Endothelial cell of umbilical vein (primary cell): Measurements from ENCODE around the gene CRYBG3. TPM values are rescaled to one million over a fixed set of nuclear protein-coding genes. Genes with fewer than 3 reads are reported as not detected.

Source experiments
- BruUV-seq: library from RNA; stranded (reverse); fragments of 400-500 nt; replicated peaks from 2 replicates; lab custom pipeline; 2021; lab: Mats Ljungman, UMichigan
- CTCF ChIA-PET: fragments of 300-600, 350-600 bp; sonication (Branson Sonifier 250); formaldehyde crosslinking; loops from one replicate; lab custom pipeline; 2021; ENCODE audit warnings: antibody characterized with exemption, inconsistent platforms; lab: Charles Lee
- POLR2A ChIA-PET: fragments of 300-600, 350-600 bp; sonication (Branson Sonifier 250); formaldehyde crosslinking; loops from one replicate; lab custom pipeline; 2021; ENCODE audit warnings: antibody characterized with exemption, inconsistent platforms; lab: Charles Lee
- DNase-seq: peaks from one replicate; pipeline ENCODE4 v3.0.0-alpha.2; 2011; ENCODE audit warnings: low read depth, low spot score
- FAIRE-seq: peaks from 2 replicates; lab custom pipeline; 2011; peaks lifted over from hg19 to GRCh38; lab: Jason Lieb, UNC
- H2AFZ ChIP-seq: 2 replicates; pipeline ENCODE4 v1.6.0; 2012; ENCODE audit warnings: low read depth, low read length, control low read depth, inconsistent platforms
- H3K27ac ChIP-seq: 2 replicates; pipeline ENCODE4 v1.5.1; 2011; ENCODE audit warnings: low read depth, mild to moderate bottlenecking, control low read depth, low read length, moderate library complexity; ENCODE audit not compliant: insufficient read depth
- H3K27me3 ChIP-seq, 2 experiments: 2 replicates each; pipeline versions ENCODE4 v1.6.0 to v1.6.1; 2011; ENCODE audit warnings: low read length in 2 of 2, mixed read lengths in 1 of 2; ENCODE audit not compliant: control insufficient read depth in 2 of 2, insufficient read depth in 2 of 2
- H3K36me3 ChIP-seq, 2 experiments: 2 replicates in 1 of 2; 3 replicates in 1 of 2; pipeline ENCODE4 v1.5.1; 2011; ENCODE audit warnings: low read length in 2 of 2, mild to moderate bottlenecking in 1 of 2, moderate library complexity in 1 of 2; ENCODE audit not compliant: control insufficient read depth in 2 of 2, insufficient read depth in 2 of 2; ENCODE audit errors: extremely low read depth in 1 of 2
- H3K4me1 ChIP-seq: 3 replicates; pipeline ENCODE4 v1.5.1; 2011; ENCODE audit warnings: mild to moderate bottlenecking, low read length; ENCODE audit not compliant: control insufficient read depth, insufficient read depth; ENCODE audit errors: extremely low read depth
- H3K4me2 ChIP-seq: 2 replicates; pipeline ENCODE4 v1.6.1; 2011; ENCODE audit warnings: low read length, control low read depth, mixed read lengths; ENCODE audit not compliant: insufficient read depth
- H3K4me3 ChIP-seq, 3 experiments: fragments of 200-600 bp in 1 of 3; sonication (generic), shearing (Covaris generic) in 1 of 3; replicated peaks in 1 of 3; 2 replicates each; pipeline ENCODE4 v1.5.1; 2011 to 2016; ENCODE audit warnings: control low read depth in 3 of 3, low read length in 3 of 3, mild to moderate bottlenecking in 2 of 3, inconsistent platforms in 1 of 3, low read depth in 1 of 3, moderate library complexity in 1 of 3; ENCODE audit not compliant: insufficient read depth in 1 of 3
- H3K79me2 ChIP-seq: 2 replicates; pipeline ENCODE4 v1.6.0; 2012; ENCODE audit warnings: low read length, inconsistent platforms; ENCODE audit not compliant: control insufficient read depth, insufficient read depth
- H3K9ac ChIP-seq: replicated peaks from 2 replicates; pipeline ENCODE3; 2011; ENCODE audit warnings: low read length, control low read depth; ENCODE audit not compliant: insufficient read depth; ENCODE audit errors: extremely low read depth
- H3K9me1 ChIP-seq: replicated peaks from 3 replicates; pipeline ENCODE4 v1.6.0; 2011; ENCODE audit warnings: mild to moderate bottlenecking, low read length; ENCODE audit not compliant: control insufficient read depth, insufficient read depth; ENCODE audit errors: extremely low read depth
- H3K9me3 ChIP-seq: replicated peaks from 2 replicates; pipeline ENCODE4 v1.5.1; 2012; ENCODE audit warnings: low read length, inconsistent platforms; ENCODE audit not compliant: control insufficient read depth, insufficient read depth
- H4K20me1 ChIP-seq: replicated peaks from 2 replicates; pipeline ENCODE3; 2011; ENCODE audit warnings: mild to moderate bottlenecking, low read length; ENCODE audit not compliant: control insufficient read depth, insufficient read depth; ENCODE audit errors: extremely low read depth
- FOS ChIP-seq: IDR thresholded peaks from 2 replicates; pipeline ENCODE4 v1.6.1; 2011; ENCODE audit warnings: mild to moderate bottlenecking, low read length, moderate library complexity, borderline replicate concordance; ENCODE audit not compliant: insufficient read depth
- GATA2 ChIP-seq: IDR thresholded peaks from 2 replicates; pipeline ENCODE4 v1.7.0; 2011; ENCODE audit warnings: low read depth, mild to moderate bottlenecking, moderate library complexity, mixed read lengths, low read length; ENCODE audit not compliant: insufficient read length, insufficient read depth
- JUN ChIP-seq: IDR thresholded peaks from 2 replicates; pipeline ENCODE4 v1.6.1; 2011; ENCODE audit warnings: borderline replicate concordance, low read depth; ENCODE audit not compliant: insufficient read length, insufficient read depth
- MYC ChIP-seq: IDR thresholded peaks from one replicate; pipeline ENCODE4 v1.6.1; 2011; ENCODE audit warnings: mild to moderate bottlenecking, low read depth, low read length
- POLR2A ChIP-seq: IDR thresholded peaks from 2 replicates; pipeline ENCODE4 v1.6.1; 2012; ENCODE audit warnings: low read depth, mild to moderate bottlenecking, control low read depth, low read length
- POLR2AphosphoS5 ChIP-seq: IDR thresholded peaks from 2 replicates; pipeline ENCODE4 v1.6.1; 2012; ENCODE audit warnings: low read depth, mild to moderate bottlenecking, control low read depth, low read length, moderate library complexity; ENCODE audit not compliant: insufficient read depth
- dilution Hi-C: fragments of 300-500 bp; cut with MboI; formaldehyde crosslinking; loops from one replicate; pipeline ENCODE4 v1.15.0; 2019; ENCODE audit warnings: low sequenced_read_pairs; ENCODE audit not compliant: extremely low pct_ligation_motif_present
- intact Hi-C: fragments of 100-400 bp; cut with micrococcal nuclease; formaldehyde crosslinking; loops from one replicate; pipeline ENCODE4 v1.10.0; 2022
- polyA plus RNA-seq, 4 experiments: library from polyadenylated mRNA; depleted of rRNA in 3 of 4; stranded (reverse) in 3 of 4; unstranded in 1 of 4; fragments of >200 nt; gene quantifications; 2 replicates each; pipeline versions ENCODE4 v1.2.1 to v1.2.3, GENCODE V29; 2011 to 2012; ENCODE audit warnings: missing spikeins in 1 of 4
- total RNA-seq: library from RNA; stranded (reverse); gene quantifications from 2 replicates; pipeline ENCODE4 v1.2.3, GENCODE V29; 2021
- TF ChIP-seq, protein P1 (sequence below): IDR thresholded peaks from 2 replicates; pipeline ENCODE4 v1.6.1; 2011; ENCODE audit not compliant: insufficient read depth, insufficient read length

CRYBG3 gene
- total and polyA plus RNA-seq, 2 donors (not counting 3 experiments of a cell fraction or from before 2014, with no cell fraction given): 2.8 to 15.0 TPM

DNA sequence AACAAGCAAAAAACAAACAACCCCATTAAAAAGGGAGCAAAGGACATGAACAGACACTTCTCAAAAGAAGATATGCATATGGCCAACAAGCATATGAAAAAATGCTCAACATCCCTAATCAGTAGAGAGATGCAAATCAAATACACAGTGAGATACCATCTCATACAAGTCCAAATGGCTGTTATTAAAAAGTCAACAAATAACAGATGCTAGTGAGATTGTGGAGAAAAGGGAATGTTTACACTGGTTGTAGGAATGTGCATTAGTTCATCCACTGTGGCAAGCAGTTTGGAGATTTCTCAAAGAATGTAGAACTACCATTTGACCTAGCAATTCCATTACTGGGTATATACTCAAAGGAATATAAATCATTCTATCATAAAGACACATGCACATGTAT, 105.9 kb downstream of the CRYBG3 start:
- H4K20me1 ChIP-seq: no peaks in the 10 kb centered on the region
- H3K4me3 ChIP-seq: no peak overlapping the region
- CTCF ChIA-PET: no interaction called here
- H3K9ac ChIP-seq: no peak overlapping the region
- POLR2A ChIA-PET: no interaction called here
- no peak for DNase-seq
- no peaks in the 10 kb centered on the region for H3K9me3 ChIP-seq
- TF ChIP-seq, protein P1, sequence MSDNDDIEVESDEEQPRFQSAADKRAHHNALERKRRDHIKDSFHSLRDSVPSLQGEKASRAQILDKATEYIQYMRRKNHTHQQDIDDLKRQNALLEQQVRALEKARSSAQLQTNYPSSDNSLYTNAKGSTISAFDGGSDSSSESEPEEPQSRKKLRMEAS: no peak
- TF ChIP-seq JUN (no peak), POLR2A (no peak)
- H3K36me3 ChIP-seq: no peaks in the 10 kb centered on the region
- no peaks in the 10 kb centered on the region for H3K79me2 ChIP-seq
- no peak overlapping the region for H3K4me2 ChIP-seq
- H3K27ac ChIP-seq: no peak overlapping the region
- H2AFZ ChIP-seq: no peak overlapping the region
- no TSS peak for BruUV-seq
- dilution Hi-C loops (no loop called here), intact Hi-C loops (no loop called here)
- no peaks in the 10 kb centered on the region for H3K27me3 ChIP-seq
- FAIRE-seq: no peak
- no peaks in the 10 kb centered on the region for H3K4me1 ChIP-seq
- H3K9me1 ChIP-seq: no peaks in the 10 kb centered on the region

DNA sequence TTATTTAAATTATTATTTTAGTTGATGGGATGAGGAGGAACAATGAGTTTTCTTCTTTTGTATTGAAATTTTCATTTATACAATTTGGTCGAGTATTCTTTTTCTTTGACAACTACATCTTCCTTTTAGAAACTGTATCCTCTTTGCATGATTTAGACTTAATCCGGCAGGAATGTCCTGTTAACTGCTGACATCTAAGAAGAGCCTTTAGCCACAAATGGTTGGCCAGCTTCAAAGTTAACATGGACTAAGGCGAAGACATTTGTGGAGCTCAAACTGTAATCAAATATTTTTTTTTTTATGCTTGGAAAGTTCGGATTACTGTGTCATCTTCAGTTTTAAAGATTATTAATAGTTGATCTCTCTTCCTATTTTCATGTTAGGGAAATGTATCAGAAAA, 107.2 kb downstream of the CRYBG3 start:
- no peak for TF ChIP-seq FOS
- no peak for TF ChIP-seq GATA2
- TF ChIP-seq MYC: no peak
- no peak for TF ChIP-seq POLR2AphosphoS5
- TF ChIP-seq POLR2A: no peak
- no peak for DNase-seq
- no peak for FAIRE-seq
- dilution Hi-C loops (no loop called here), intact Hi-C loops (no loop called here)
- H3K9me3 ChIP-seq: no peaks in the 10 kb centered on the region
- H3K27ac ChIP-seq: no peak overlapping the region
- no TSS peak for BruUV-seq
- no peak overlapping the region for H3K4me2 ChIP-seq
- H3K36me3 ChIP-seq: peaks cover 0 to 2% of the 10 kb centered on the region in 2 experiments
- H3K4me1 ChIP-seq: no peaks in the 10 kb centered on the region
- H3K79me2 ChIP-seq: no peaks in the 10 kb centered on the region
- no peaks in the 10 kb centered on the region for H4K20me1 ChIP-seq
- CTCF ChIA-PET: interaction anchor here (1.1 to 1.9 kb wide), 2 partner anchors 12 to 15 kb away, joined by 4 read pairs; no protein-coding TSS in a partner anchor
- no peak overlapping the region for H2AFZ ChIP-seq
- H3K9me1 ChIP-seq: no peaks in the 10 kb centered on the region
- H3K4me3 ChIP-seq: no peak overlapping the region
- no peaks in the 10 kb centered on the region for H3K27me3 ChIP-seq
- H3K9ac ChIP-seq: no peak overlapping the region
- POLR2A ChIA-PET: no interaction called here
